LoVo (cell line): ENCODE data around the gene UBE2J1.

Experiments
- DNase-seq: peaks from one replicate; pipeline ENCODE4 v3.0.0-alpha.2; 2016; ENCODE audit warnings: low spot score

UBE2J1 gene

DNA sequence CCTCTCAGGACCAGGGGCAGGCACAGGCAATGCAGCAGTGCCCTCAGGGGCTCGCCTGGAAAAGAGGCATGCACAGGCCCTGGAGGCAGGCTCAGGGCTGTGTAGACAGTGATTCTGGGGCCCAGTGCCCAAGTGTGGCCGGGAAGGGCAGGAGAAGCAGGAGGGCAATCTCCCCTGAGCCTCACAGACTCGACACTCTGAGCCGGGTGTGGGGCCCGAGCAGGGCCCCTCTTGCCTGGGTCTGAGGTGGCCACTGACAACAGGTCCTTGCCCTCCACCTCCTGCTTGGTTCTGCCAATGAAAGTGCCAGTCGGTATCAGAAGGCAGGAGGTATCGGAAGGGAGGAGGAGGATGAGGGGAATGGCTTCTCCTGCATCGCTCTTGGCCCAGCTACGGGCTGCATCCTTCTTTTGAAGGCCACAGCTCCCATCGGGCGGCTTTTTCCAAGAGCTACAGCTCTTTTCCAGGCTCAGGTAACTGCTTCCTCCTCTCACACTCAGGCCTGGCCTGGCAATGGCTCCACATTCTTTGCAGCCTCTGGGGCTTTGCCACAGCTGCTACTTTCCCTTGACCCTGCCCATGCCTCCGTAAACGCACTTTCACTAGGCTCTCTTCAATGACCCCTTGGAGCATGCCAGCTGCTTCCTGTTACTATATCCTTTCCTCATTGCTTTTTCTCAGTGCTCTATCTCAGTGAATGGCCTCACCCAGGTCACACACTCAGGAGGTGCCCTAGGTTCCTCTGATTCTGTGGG lies 61.9 kb downstream of the UBE2J1 start:
- DNase-seq = no peak

DNA sequence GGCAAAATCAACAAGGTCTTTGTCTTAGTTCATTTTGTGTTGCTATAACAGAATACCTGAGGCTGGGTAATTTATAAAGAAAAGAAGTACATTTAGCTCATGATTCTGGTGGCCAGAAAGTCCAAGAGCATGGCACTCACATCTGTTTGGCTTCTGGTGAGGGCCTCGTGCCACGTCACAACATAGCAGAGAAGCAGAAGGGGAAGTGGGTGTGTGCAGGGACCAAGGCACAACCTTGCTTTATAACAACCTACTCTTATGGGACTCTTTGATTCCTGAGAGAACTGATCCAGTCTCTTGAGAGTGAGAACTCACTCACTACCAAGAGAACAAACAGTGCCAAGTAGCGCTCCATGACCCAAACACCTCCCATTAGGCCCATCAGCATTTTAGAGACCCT lies 62.8 kb downstream of the UBE2J1 start:
- DNase-seq = no peak

DNA sequence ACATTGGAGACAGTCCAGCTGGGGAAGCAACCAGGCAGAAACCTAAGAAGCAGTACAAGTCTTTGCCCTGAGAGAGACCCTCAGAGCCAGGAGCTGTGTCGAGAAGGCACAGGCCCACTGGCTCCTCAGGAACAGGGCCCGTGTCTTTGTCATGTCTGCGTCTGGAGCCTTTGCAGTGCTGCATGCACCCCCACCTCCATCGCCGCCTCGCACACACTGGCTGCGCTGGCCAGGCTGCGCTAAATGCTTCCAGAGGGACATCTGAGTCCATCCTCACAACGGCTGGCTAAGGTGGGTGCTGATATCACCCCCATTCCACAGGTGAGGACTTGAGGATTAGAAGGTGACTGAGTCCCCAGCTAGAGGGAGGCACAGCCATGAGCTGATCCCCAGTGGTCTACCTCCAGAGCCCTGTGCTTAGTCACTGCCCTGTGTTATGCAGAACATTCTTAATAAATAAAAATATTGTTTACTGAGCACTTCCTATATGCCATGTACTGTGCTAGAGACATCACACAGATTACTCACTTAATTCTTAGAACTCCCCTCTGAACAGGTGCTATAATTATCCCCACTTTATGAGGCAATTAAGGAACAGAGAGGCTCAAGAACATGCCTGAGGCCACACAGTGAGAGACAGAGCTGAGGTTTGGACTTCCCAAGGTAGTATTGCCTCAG lies 65.0 kb downstream of the UBE2J1 start:
- DNase-seq = no peak

DNA sequence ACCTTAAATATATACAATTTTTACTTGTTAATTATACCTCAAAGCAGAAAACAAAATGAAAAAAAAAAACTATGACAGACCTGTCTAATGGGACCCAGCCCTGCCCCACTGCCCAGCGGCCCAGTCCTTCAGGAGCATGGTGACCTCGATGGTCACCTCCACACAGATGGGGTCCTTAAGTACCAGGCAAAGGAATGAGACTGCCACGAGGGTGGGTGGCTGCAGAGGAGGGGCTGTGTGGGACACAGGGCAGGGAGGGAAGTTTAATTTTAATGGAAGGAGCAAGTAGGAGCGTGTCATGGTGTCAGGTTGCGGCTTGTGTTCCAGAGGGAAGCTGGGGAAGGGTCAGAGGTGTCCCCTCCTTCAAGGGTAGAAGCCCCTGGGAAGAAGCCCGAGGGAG lies 66.0 kb downstream of the UBE2J1 start:
- DNase-seq = no peak

DNA sequence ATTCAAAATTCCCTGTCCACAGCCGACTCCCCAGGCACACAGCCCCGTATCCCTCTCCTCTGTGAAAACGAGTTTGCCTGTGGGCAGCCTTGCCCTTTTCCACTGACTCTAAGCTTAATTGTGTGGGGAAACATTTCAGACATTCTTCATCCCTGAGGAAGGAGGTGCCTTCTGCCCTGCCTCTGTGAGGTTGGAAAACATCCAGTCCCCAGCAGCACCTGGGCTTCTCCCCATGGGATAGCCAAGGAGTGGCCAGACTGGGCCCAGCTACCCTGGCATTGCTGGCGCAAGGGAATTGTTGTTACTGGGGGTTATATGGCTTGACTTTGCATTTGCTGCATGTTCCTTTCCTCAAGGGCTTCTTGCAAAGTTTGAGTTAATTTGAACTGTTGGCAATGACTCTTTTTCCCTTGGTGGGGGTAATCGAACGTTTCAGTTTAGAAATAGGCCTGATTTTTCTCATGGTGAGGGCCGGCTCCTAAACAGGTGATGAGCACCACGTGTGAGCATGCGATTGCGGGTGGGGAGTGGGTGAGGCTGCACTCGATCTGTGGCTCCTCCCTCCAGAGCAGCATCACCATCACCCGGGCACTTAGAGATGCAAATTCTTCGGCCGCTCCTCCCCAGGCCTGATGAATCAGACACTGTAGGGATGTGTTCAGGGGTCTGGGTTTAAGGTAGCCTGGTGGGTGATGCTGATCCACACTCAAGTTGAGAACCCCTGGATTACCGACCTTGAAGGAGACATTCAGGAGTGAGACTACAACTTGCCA lies 67.4 kb downstream of the UBE2J1 start:
- no peak for DNase-seq

DNA sequence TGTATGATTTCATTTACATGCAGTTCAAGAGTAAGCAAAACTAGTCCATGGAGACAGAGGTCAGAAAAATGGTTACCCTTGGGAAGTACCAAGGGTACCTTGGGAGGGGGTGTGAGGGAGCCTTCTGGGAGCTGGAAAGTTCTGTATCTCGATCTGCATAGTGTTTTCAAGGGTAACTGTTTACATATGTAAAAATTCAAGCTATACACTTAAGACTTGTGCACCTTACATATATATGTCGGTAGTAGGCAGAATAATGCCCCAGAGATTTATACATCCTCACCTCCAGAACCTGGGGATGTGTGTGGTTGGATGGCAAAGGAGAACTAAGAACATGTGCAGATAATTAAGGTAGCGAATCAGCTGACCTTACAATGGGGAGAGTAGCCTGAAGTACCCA lies 68.4 kb downstream of the UBE2J1 start:
- no peak for DNase-seq

DNA sequence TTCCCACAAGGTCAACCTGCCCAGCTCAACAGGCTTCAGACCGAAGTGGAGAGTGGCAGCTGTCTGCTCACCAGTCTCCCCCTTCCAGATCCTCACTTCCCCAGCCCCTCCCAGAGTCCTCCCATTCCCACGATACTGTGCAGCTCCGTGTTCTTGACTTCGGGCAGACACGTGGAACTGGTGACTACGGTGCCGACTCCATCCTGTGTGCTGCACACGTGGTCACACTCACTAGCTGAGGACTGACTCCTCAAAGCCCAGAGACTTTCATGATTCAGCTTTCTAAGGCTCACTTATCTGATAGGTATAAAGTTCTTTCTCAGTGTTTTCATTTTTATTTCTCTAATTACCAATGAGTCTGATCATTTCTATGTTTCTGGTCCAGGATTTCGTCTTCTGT lies 69.8 kb downstream of the UBE2J1 start:
- DNase-seq = no peak

DNA sequence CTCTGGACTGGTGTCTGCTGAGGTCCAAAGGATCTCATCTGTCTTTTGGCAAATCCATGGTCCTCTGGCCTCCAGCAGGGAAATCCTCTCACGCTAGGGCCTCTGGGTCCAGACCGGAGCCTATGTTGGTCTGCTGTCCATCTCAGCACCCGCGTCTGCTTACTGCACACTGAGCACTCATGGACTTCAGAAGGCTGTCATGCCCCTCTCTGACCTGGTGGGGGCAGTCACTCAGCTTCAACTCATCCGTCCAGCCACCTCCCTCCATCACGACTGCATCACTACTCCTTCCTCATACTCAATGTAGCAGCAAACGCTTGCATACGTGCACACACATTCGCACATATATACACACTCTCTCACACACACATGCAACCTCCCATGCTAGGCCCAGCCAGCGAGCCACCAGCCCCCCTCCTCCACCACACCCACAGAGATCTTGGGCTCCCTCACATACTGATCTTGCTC lies 70.7 kb downstream of the UBE2J1 start:
- DNase-seq = no peak

DNA sequence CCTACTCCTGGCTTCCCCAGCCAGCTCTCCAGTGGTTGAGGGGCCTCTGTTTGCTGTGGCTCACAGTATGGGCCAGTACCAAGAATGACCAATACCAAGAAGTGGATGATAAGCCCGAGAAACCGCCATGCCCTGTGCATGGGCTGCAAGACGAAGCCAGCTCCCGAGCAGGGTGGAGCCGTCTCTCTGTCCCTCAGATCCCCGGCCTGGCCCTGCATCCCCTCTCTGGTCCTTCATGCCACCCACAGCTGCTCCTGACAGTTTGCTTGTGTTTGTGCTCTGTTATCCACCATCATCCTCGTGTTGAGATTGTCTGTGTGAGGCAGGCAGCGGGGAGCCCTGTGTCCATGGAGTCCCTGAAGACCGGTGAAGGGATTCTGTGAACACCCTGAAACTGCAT lies 73.6 kb downstream of the UBE2J1 start:
- DNase-seq = no peak
